ENCODE measurements around the gene MTNR1B. TPM values are rescaled to one million over a fixed set of nuclear protein-coding genes. Genes with fewer than 3 reads are reported as not detected.

The MTNR1B gene
- total RNA-seq, 1 donor from 2014 or later = not detected

GRCh38 chr11:92948116-92948515, 21.3 kb upstream of the MTNR1B start:
- no peak for TF ChIP-seq CTCF (IDR thresholded peaks at IDR 0.05; ENCODE audit: unreplicated experiment)
- H3K4me1 Mint-ChIP-seq (ENCODE audit: unreplicated experiment) = no peaks in the 10 kb centered on the region
- no peak for DNase-seq (ENCODE audit: low spot score)
- peaks cover 13% of the 10 kb centered on the region for H3K36me3 Mint-ChIP-seq (ENCODE audit: low read depth, unreplicated experiment)
- peaks cover 2% of the 10 kb centered on the region for H3K27me3 Mint-ChIP-seq (ENCODE audit: unreplicated experiment)
- H3K27ac Mint-ChIP-seq (ENCODE audit: unreplicated experiment) = no peak overlapping the region
- H3K4me3 Mint-ChIP-seq (ENCODE audit: unreplicated experiment) = no peak overlapping the region
- H3K9me3 Mint-ChIP-seq (ENCODE audit: unreplicated experiment) = peaks cover 13% of the 10 kb centered on the region

GRCh38 chr11:92954003-92954402, 15.4 kb upstream of the MTNR1B start:
- Mint-ChIP-seq H3K27ac (ENCODE audit: unreplicated experiment) (no peak overlapping the region), H3K27me3 (ENCODE audit: unreplicated experiment) (no peaks in the 10 kb centered on the region), H3K9me3 (ENCODE audit: unreplicated experiment) (peaks cover 2% of the 10 kb centered on the region), H3K4me1 (ENCODE audit: unreplicated experiment) (no peaks in the 10 kb centered on the region), H3K4me3 (ENCODE audit: unreplicated experiment) (no peak overlapping the region), H3K36me3 (ENCODE audit: low read depth, unreplicated experiment) (peaks cover 2% of the 10 kb centered on the region)
- TF ChIP-seq CTCF (IDR thresholded peaks at IDR 0.05; ENCODE audit: unreplicated experiment) = no peak
- DNase-seq (ENCODE audit: low spot score) = no peak

GRCh38 chr11:92955860-92956259, 13.6 kb upstream of the MTNR1B start:
- Mint-ChIP-seq H3K27ac (ENCODE audit: unreplicated experiment) (no peak overlapping the region), H3K4me1 (ENCODE audit: unreplicated experiment) (no peaks in the 10 kb centered on the region), H3K4me3 (ENCODE audit: unreplicated experiment) (no peak overlapping the region), H3K9me3 (ENCODE audit: unreplicated experiment) (no peaks in the 10 kb centered on the region), H3K36me3 (ENCODE audit: low read depth, unreplicated experiment) (no peaks in the 10 kb centered on the region), H3K27me3 (ENCODE audit: unreplicated experiment) (no peaks in the 10 kb centered on the region)
- TF ChIP-seq CTCF (IDR thresholded peaks at IDR 0.05; ENCODE audit: unreplicated experiment) = no peak
- no peak for DNase-seq (ENCODE audit: low spot score)

- Mint-ChIP-seq H3K27me3 (ENCODE audit: unreplicated experiment) (no peaks in the 10 kb centered on the region), H3K27ac (ENCODE audit: unreplicated experiment) (no peak overlapping the region), H3K4me3 (ENCODE audit: unreplicated experiment) (no peak overlapping the region), H3K36me3 (ENCODE audit: low read depth, unreplicated experiment) (no peaks in the 10 kb centered on the region), H3K4me1 (ENCODE audit: unreplicated experiment) (no peaks in the 10 kb centered on the region), H3K9me3 (ENCODE audit: unreplicated experiment) (no peaks in the 10 kb centered on the region)
- DNase-seq (ENCODE audit: low spot score) = no peak
- TF ChIP-seq CTCF (IDR thresholded peaks at IDR 0.05; ENCODE audit: unreplicated experiment) = no peak
Observed at GRCh38 chr11:92960886-92961285, 8.6 kb upstream of the MTNR1B start.

- Mint-ChIP-seq H3K4me1 (ENCODE audit: unreplicated experiment) (no peaks in the 10 kb centered on the region), H3K4me3 (ENCODE audit: unreplicated experiment) (no peak overlapping the region), H3K27ac (ENCODE audit: unreplicated experiment) (no peak overlapping the region), H3K27me3 (ENCODE audit: unreplicated experiment) (peaks cover 2% of the 10 kb centered on the region), H3K36me3 (ENCODE audit: low read depth, unreplicated experiment) (no peaks in the 10 kb centered on the region), H3K9me3 (ENCODE audit: unreplicated experiment) (no peaks in the 10 kb centered on the region)
- no peak for TF ChIP-seq CTCF (IDR thresholded peaks at IDR 0.05; ENCODE audit: unreplicated experiment)
- DNase-seq (ENCODE audit: low spot score) = no peak
Observed at GRCh38 chr11:92962446-92962845, 7.0 kb upstream of the MTNR1B start.

Measured in endothelial cell (in vitro differentiated cells).